Activated CD4-positive, alpha-beta T cell treated with anti-CD3 and anti-CD28 coated beads for 36 hours (primary cell): ENCODE data around the gene TDRD3. TPM values are rescaled to one million over a fixed set of nuclear protein-coding genes. Genes with fewer than 3 reads are reported as not detected.
A peak's percentile ranks its signal among the peaks of the same experiment; 100 is the strongest.
"Not testable (repeated sequence)": the region's sequence is repeated elsewhere in the genome, so short reads cannot be mapped to it uniquely, and the experiment has no call there.

Source experiments
- ATAC-seq: fragments of 200-7000 bp; cut with Tn5 transposase; one replicate; pipeline ENCODE4 v1.10.0; 2021; ENCODE audit warnings: mild to moderate bottlenecking, moderate library complexity
- CTCF ChIA-PET: fragments of 350-600 bp; sonication (Branson Sonifier 250); formaldehyde crosslinking; loops from one replicate; lab custom pipeline; 2021; ENCODE audit warnings: antibody characterized with exemption; lab: Charles Lee
- POLR2A ChIA-PET: fragments of 350-600 bp; sonication (Branson Sonifier 250); formaldehyde crosslinking; loops from one replicate; lab custom pipeline; 2021; ENCODE audit warnings: antibody characterized with exemption, inconsistent platforms; lab: Charles Lee
- DNase-seq: peaks from one replicate; pipeline ENCODE4 v3.0.0-alpha.2; 2020
- H3K27ac Mint-ChIP-seq: one replicate; pipeline ENCODE4 v1.8.0; 2021; ENCODE audit warnings: mixed read lengths
- H3K27me3 Mint-ChIP-seq: one replicate; pipeline ENCODE4 v1.8.0; 2021; ENCODE audit warnings: mixed read lengths
- H3K36me3 Mint-ChIP-seq: one replicate; pipeline ENCODE4 v1.8.0; 2021; ENCODE audit warnings: low read depth, mixed read lengths
- H3K4me1 Mint-ChIP-seq: one replicate; pipeline ENCODE4 v1.8.0; 2021; ENCODE audit warnings: mixed read lengths
- H3K4me3 Mint-ChIP-seq: one replicate; pipeline ENCODE4 v1.8.0; 2021; ENCODE audit warnings: mild to moderate bottlenecking, moderate library complexity, mixed read lengths
- H3K9me3 Mint-ChIP-seq: one replicate; pipeline ENCODE4 v1.8.0; 2021; ENCODE audit warnings: low read depth, mixed read lengths
- intact Hi-C, 2 experiments: fragments of 100-400 bp; cut with DNase I in 1 of 2; cut with micrococcal nuclease in 1 of 2; formaldehyde crosslinking; loops; one replicate each; pipeline versions ENCODE4 v1.14.2 to v1.15.1; 2022 to 2024; cut with DNase I, micrococcal nuclease
- total RNA-seq, 2 experiments: library from RNA; stranded (reverse); gene quantifications; one replicate each; pipeline ENCODE4 v1.2.3, GENCODE V29; 2021

Gene TDRD3
- total RNA-seq, 2 experiments from 2014 or later, result 15.8 to 16.4 TPM

GRCh38 chr13:60398907-60399589 lies 2.0 kb downstream of the TDRD3 start:
- peaks cover 29% of the 10 kb centered on the region for H3K4me1 Mint-ChIP-seq
- peak overlapping the region; percentile 87 for H3K4me3 Mint-ChIP-seq
- H3K9me3 Mint-ChIP-seq, result no peaks in the 10 kb centered on the region
- ATAC-seq (no peak), DNase-seq (no peak)
- no peaks in the 10 kb centered on the region for H3K36me3 Mint-ChIP-seq
- POLR2A ChIA-PET, result interaction anchor here (0.6 kb wide), 1 partner anchor 42 kb away, joined by 4 read pairs; no protein-coding TSS in a partner anchor
- no peaks in the 10 kb centered on the region for H3K27me3 Mint-ChIP-seq
- intact Hi-C loops, result no loop called here
- peak overlapping the region; percentile 51 for H3K27ac Mint-ChIP-seq
- CTCF ChIA-PET, result interaction anchor here (0.6 to 2.0 kb wide), 3 partner anchors 18 to 50 kb away, joined by 4 read pairs; no protein-coding TSS in a partner anchor

GRCh38 chr13:60402022-60402421 lies 5.0 kb downstream of the TDRD3 start:
- ChIA-PET POLR2A (no interaction called here), CTCF (no interaction called here)
- Mint-ChIP-seq H3K4me1 (peaks cover 35% of the 10 kb centered on the region), H3K27me3 (no peaks in the 10 kb centered on the region), H3K36me3 (peaks cover 6% of the 10 kb centered on the region), H3K27ac (no peak overlapping the region), H3K4me3 (no peak overlapping the region), H3K9me3 (no peaks in the 10 kb centered on the region)
- intact Hi-C loops, result no loop called here
- no peak for DNase-seq
- no peak for ATAC-seq

GRCh38 chr13:60407095-60407494 lies 10.1 kb downstream of the TDRD3 start:
- ChIA-PET CTCF (interaction anchor here (0.7 to 1.5 kb wide), 3 partner anchors 9 to 90 kb away, joined by 3 to 4 read pairs (median 3); no protein-coding TSS in a partner anchor), POLR2A (no interaction called here)
- peaks cover 52% of the 10 kb centered on the region for H3K4me1 Mint-ChIP-seq
- ATAC-seq (peak; percentile 57), DNase-seq (no peak)
- no peak overlapping the region for H3K27ac Mint-ChIP-seq
- H3K27me3 Mint-ChIP-seq, result no peaks in the 10 kb centered on the region
- H3K9me3 Mint-ChIP-seq, result peaks cover 4% of the 10 kb centered on the region
- H3K36me3 Mint-ChIP-seq, result peaks cover 27% of the 10 kb centered on the region
- intact Hi-C loops, result no loop called here
- no peak overlapping the region for H3K4me3 Mint-ChIP-seq

DNA sequence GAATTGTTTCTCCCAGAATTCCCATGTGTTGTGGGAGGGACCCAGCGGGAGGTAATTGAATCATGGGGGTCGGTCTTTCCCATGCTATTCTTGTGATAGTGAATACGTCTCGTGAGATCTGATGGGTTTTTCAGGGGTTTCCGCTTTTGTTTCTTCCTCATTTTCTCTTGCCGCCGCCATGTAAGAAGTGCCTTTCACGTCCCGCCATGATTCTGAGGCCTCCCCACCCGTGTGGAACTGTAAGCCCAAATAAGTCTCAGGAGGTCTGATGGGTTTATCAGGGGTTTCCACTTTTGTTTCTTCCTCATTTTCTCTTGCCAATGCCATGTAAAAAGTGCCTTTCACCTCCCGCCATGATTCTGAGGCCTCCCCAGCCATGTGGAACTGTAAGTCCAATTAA lies 10.8 kb downstream of the TDRD3 start:
- POLR2A ChIA-PET, CTCF ChIA-PET, H3K27me3 Mint-ChIP-seq, H3K9me3 Mint-ChIP-seq, H3K4me3 Mint-ChIP-seq, H3K27ac Mint-ChIP-seq, DNase-seq, intact Hi-C loops, ATAC-seq: not testable (repeated sequence)
- peaks cover 27% of the 10 kb centered on the region for H3K36me3 Mint-ChIP-seq
- peaks cover 55% of the 10 kb centered on the region for H3K4me1 Mint-ChIP-seq

DNA sequence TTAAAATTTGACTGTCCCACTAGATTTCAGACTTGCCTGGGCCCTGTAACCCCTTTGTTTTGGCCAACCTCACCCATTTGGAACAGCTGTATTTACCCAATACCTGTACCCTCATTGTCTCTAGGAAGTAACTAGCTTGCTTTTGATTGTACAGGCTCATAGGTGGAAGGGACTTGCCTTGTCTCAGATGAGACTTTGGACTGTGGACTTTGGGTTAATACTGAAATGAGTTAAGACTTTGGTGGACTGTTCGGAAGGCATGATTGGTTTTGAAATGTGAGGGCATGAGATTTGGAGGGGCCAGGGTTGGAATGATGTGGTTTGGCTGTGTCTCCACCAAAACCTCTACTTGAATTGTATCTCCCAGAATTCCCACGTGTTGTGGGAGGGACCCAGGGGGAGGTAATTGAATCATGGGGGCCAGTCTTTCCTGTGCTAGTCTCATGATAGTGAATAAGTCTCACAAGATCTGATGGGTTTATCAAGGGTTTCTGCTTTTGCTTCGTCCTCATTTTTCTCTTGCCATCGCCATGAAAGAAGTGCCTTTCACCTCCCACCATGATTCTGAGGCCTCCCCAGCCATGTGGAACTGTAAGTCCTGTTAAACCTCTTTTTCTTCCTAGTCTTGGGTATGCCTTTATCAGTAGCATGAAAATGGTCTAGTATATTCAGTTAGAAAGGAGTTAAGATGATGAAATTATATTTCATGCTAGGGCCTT lies 12.7 kb downstream of the TDRD3 start:
- POLR2A ChIA-PET, H3K4me3 Mint-ChIP-seq, CTCF ChIA-PET, H3K27ac Mint-ChIP-seq, ATAC-seq, DNase-seq, intact Hi-C loops, H3K27me3 Mint-ChIP-seq, H3K9me3 Mint-ChIP-seq: not testable (repeated sequence)
- peaks cover 55% of the 10 kb centered on the region for H3K4me1 Mint-ChIP-seq
- H3K36me3 Mint-ChIP-seq, result peaks cover 27% of the 10 kb centered on the region

DNA sequence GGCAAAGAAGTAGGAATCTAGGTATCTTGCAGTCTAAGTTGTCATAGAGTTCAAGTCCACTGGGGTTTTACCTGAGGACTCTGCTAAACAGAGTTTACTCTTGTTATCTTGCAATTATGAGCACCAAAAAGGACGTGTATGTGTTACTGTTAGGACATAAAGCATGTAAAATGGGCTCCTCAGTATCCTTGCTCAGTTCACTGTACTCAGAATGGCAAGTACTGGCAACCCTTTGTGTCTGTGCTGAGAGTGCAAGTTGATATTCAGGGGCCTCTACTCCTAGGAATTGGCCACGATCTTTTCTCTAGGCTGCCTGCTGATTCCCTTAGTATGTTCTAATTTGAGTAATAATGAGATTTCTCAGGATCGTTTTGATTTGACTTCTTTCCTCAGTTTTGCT lies 13.3 kb downstream of the TDRD3 start:
- Mint-ChIP-seq H3K4me1 (peaks cover 55% of the 10 kb centered on the region), H3K27me3 (no peaks in the 10 kb centered on the region), H3K27ac (no peak overlapping the region), H3K9me3 (peaks cover 4% of the 10 kb centered on the region), H3K4me3 (no peak overlapping the region), H3K36me3 (peaks cover 24% of the 10 kb centered on the region)
- ATAC-seq (peak; percentile 33), DNase-seq (no peak)
- intact Hi-C loops, result no loop called here
- ChIA-PET CTCF (interaction anchor here (1.6 kb wide), 1 partner anchor 19 kb away, joined by 4 read pairs; no protein-coding TSS in a partner anchor), POLR2A (no interaction called here)

- DNase-seq, result no peak
- POLR2A ChIA-PET, result no interaction called here
- H3K4me3 Mint-ChIP-seq, result no peak overlapping the region
- intact Hi-C loops, result no loop called here
- no peaks in the 10 kb centered on the region for H3K27me3 Mint-ChIP-seq
- H3K27ac Mint-ChIP-seq, result no peak overlapping the region
- peaks cover 4% of the 10 kb centered on the region for H3K9me3 Mint-ChIP-seq
- ATAC-seq, result peak; percentile 19
- H3K36me3 Mint-ChIP-seq, result peaks cover 22% of the 10 kb centered on the region
- peaks cover 51% of the 10 kb centered on the region for H3K4me1 Mint-ChIP-seq
- CTCF ChIA-PET, result interaction anchor here (0.8 to 1.6 kb wide), 3 partner anchors 20 to 55 kb away, joined by 4 to 5 read pairs (median 4); no protein-coding TSS in a partner anchor
These were observed 14.4 kb downstream of the TDRD3 start for GRCh38 chr13:60411464-60411863.

DNA sequence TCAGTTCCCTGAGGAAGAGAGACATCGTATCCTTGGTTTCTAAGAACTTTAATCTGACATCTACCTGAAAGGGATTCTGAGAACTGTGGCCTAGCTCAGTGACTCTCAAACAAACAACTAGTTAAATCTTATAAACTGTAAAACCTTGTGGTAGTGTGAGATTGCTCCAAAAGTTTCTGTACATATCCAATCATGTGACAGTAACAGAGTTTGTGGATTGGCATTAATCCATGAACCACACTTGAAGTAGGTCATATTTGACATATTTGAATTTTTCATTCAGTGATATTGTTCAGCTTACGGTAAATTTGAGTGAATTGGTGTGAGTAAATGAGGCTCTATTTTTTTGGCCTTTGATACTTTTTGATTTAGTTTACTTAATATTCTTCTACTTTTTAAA lies 15.0 kb downstream of the TDRD3 start:
- ChIA-PET POLR2A (no interaction called here), CTCF (interaction anchor here (1.1 kb wide), 1 partner anchor 19 kb away, joined by 5 read pairs; no protein-coding TSS in a partner anchor)
- intact Hi-C loops, result no loop called here
- ATAC-seq, result no peak
- no peak for DNase-seq
- Mint-ChIP-seq H3K4me3 (no peak overlapping the region), H3K9me3 (peaks cover 4% of the 10 kb centered on the region), H3K4me1 (peaks cover 54% of the 10 kb centered on the region), H3K36me3 (peaks cover 21% of the 10 kb centered on the region), H3K27ac (no peak overlapping the region), H3K27me3 (no peaks in the 10 kb centered on the region)

DNA sequence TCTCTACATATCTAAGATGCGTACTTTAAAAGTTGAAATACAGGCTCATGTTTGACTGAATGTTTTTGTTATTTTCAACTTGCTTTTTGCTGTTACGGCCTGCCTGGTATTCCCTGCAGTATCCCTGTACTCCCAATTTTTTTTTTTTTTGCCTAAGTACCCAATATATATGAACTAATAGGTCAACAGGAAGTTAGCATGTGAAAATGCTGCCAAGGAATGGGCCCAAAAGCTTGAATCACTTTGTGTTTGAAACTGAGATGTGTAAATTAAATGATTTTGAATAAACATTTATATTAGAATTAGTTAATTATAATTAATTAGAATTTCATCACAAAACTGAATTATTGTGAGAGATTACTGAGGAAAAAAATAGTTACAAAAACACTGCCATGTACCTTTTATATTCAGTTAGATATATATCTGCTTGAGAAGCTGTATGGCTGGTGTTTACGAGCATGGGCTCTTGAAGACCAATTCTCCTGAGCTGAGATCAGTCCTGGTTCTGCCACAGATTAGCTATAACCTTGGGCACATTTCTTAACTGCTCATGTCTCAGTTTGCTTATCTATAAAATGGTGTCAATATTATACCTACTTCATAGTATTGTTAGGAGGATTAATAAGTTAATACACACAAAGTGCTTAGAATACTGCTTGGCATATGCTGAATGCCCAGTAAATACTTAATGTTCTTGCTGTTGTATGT lies 16.0 kb downstream of the TDRD3 start:
- intact Hi-C loops, result no loop called here
- H3K4me1 Mint-ChIP-seq, result peaks cover 56% of the 10 kb centered on the region
- no peak overlapping the region for H3K27ac Mint-ChIP-seq
- H3K27me3 Mint-ChIP-seq, result no peaks in the 10 kb centered on the region
- peaks cover 3% of the 10 kb centered on the region for H3K9me3 Mint-ChIP-seq
- ATAC-seq (no peak), DNase-seq (no peak)
- H3K36me3 Mint-ChIP-seq, result peaks cover 17% of the 10 kb centered on the region
- ChIA-PET POLR2A (no interaction called here), CTCF (interaction anchor here (1.0 kb wide), 1 partner anchor 17 kb away, joined by 3 read pairs; no protein-coding TSS in a partner anchor)
- H3K4me3 Mint-ChIP-seq, result no peak overlapping the region

GRCh38 chr13:60414177-60414576 lies 17.2 kb downstream of the TDRD3 start:
- intact Hi-C loops, result no loop called here
- H3K4me3 Mint-ChIP-seq, result no peak overlapping the region
- H3K36me3 Mint-ChIP-seq, result peaks cover 11% of the 10 kb centered on the region
- peaks cover 51% of the 10 kb centered on the region for H3K4me1 Mint-ChIP-seq
- H3K27ac Mint-ChIP-seq, result no peak overlapping the region
- no peaks in the 10 kb centered on the region for H3K27me3 Mint-ChIP-seq
- peaks cover 3% of the 10 kb centered on the region for H3K9me3 Mint-ChIP-seq
- POLR2A ChIA-PET, result no interaction called here
- ATAC-seq (no peak), DNase-seq (no peak)
- CTCF ChIA-PET, result interaction anchor here (1.0 kb wide), 1 partner anchor 15 kb away, joined by 3 read pairs; no protein-coding TSS in a partner anchor

GRCh38 chr13:60417734-60418133 lies 20.7 kb downstream of the TDRD3 start:
- peaks cover 5% of the 10 kb centered on the region for H3K9me3 Mint-ChIP-seq
- intact Hi-C loops, result loop anchor here (1.0 to 5.0 kb wide), 3 partner anchors 21 to 255 kb away; partner anchors contain the start of genes DIAPH3 (in 1 of the 2) and TDRD3 (in 1 of the 2)
- H3K36me3 Mint-ChIP-seq, result peaks cover 5% of the 10 kb centered on the region
- H3K4me1 Mint-ChIP-seq, result peaks cover 20% of the 10 kb centered on the region
- ChIA-PET POLR2A (no interaction called here), CTCF (interaction anchor here (0.6 to 0.7 kb wide), 2 partner anchors 13 to 21 kb away, joined by 3 read pairs; partner anchors contain the start of gene TDRD3)
- DNase-seq (no peak), ATAC-seq (peak; percentile 89)
- H3K27ac Mint-ChIP-seq, result peak overlapping the region; percentile 28
- H3K27me3 Mint-ChIP-seq, result no peaks in the 10 kb centered on the region
- H3K4me3 Mint-ChIP-seq, result no peak overlapping the region
